Stimulated activated memory B cell treated with anti-CD40 and anti-IgM and Interleukin-4, amounts not matched to agents 10 μg/mL and 1 μg/mL and 100 μg/mL, for 72 hours (primary cell): ENCODE results near the gene TNS2.
A peak's percentile ranks its signal among the peaks of the same experiment; 100 is the strongest.

Source experiments
- ATAC-seq: fragments of 150-1000 bp; cut with Tn5 transposase; 2 replicates; pipeline ENCODE4 v1.10.0; 2021
- H3K27ac Mint-ChIP-seq: one replicate; pipeline ENCODE4 v1.8.0; 2022; ENCODE audit warnings: mild to moderate bottlenecking, mixed read lengths
- H3K27me3 Mint-ChIP-seq: one replicate; pipeline ENCODE4 v1.8.0; 2022; ENCODE audit warnings: mixed read lengths
- H3K36me3 Mint-ChIP-seq: one replicate; pipeline ENCODE4 v1.8.0; 2022; ENCODE audit warnings: mixed read lengths
- H3K4me1 Mint-ChIP-seq: one replicate; pipeline ENCODE4 v1.8.0; 2022; ENCODE audit warnings: mixed read lengths
- H3K4me3 Mint-ChIP-seq: one replicate; pipeline ENCODE4 v1.8.0; 2022; ENCODE audit warnings: mild to moderate bottlenecking, moderate library complexity, mixed read lengths
- H3K9me3 Mint-ChIP-seq: one replicate; pipeline ENCODE4 v1.8.0; 2022; ENCODE audit warnings: mixed read lengths

TNS2 gene

DNA sequence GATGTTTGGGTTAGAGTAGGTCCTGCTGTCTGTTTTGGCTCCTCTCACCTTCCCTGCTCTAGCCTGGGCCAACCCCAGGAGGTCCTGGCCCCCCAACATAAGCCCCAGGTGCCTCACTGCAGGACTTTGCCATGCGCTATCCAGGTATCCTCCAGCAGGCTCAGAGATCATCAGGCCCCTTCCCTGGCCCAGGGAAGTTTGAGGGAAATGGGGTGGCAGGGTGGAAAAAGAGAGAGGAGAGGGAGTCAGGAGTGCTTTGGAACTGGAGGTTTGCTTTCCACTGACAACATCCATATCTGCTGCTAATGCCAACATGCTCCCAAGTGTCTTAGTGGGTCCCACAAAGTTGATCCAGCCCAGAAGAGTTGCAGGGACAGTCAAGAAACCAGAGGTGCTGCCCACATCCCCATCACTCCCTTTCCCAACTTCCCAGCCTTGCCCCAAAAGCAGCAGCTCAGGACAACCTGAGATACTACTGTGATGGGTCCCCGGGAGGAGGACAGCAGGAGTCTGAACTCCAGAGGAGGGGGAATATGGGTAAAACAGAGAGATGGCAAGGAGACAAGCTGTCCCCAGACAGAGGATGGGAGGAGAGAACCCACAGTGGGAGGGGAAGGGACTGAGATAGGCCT is 677 bp downstream of the TNS2 start:
- no peak overlapping the region for H3K27ac Mint-ChIP-seq
- no peaks in the 10 kb centered on the region for H3K9me3 Mint-ChIP-seq
- no peak for ATAC-seq
- H3K27me3 Mint-ChIP-seq, result no peaks in the 10 kb centered on the region
- no peak overlapping the region for H3K4me3 Mint-ChIP-seq
- H3K4me1 Mint-ChIP-seq, result peaks cover 27% of the 10 kb centered on the region
- no peaks in the 10 kb centered on the region for H3K36me3 Mint-ChIP-seq

DNA sequence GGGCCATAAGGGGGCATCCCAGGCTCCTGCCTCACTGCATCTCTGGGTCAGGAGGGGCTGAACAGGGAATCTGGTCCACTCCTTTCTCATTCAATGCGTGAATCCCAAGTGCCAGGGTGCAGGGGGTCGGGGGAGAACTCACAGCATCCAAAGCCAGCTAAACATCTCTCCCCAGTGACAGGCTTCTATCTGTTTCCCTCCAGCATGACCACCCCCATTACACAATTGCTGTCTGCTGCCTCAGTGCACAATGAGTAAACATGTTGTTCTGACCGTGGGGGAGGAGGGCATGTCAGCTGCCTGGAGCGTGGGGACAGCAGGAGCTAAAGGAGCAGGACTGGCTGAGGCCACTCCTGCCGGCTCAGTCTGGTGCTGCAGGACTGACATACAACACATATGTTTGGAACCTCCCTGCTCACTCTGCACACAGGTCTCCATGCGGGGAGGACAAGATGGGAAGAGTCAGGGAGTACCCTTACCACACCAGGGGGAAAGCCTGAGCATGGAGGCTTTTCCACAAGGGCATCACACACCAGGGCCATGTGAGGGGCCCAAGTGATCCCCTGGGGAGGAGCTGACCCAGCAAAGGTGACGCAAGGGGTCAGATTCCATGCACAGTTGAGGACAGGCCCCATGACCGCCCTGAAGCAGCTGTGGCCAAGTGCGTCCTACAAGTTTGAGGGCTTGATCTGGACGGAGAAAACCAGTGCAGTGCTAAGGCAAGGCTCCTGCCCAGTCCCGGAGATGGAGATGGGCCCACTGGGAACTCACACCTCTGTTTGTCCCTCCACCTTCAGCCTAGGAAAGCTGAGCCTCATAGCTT is 1.4 kb downstream of the TNS2 start:
- no peak for ATAC-seq
- H3K27me3 Mint-ChIP-seq, result no peaks in the 10 kb centered on the region
- no peak overlapping the region for H3K4me3 Mint-ChIP-seq
- H3K9me3 Mint-ChIP-seq, result no peaks in the 10 kb centered on the region
- H3K27ac Mint-ChIP-seq, result no peak overlapping the region
- peaks cover 20% of the 10 kb centered on the region for H3K4me1 Mint-ChIP-seq
- no peaks in the 10 kb centered on the region for H3K36me3 Mint-ChIP-seq

DNA sequence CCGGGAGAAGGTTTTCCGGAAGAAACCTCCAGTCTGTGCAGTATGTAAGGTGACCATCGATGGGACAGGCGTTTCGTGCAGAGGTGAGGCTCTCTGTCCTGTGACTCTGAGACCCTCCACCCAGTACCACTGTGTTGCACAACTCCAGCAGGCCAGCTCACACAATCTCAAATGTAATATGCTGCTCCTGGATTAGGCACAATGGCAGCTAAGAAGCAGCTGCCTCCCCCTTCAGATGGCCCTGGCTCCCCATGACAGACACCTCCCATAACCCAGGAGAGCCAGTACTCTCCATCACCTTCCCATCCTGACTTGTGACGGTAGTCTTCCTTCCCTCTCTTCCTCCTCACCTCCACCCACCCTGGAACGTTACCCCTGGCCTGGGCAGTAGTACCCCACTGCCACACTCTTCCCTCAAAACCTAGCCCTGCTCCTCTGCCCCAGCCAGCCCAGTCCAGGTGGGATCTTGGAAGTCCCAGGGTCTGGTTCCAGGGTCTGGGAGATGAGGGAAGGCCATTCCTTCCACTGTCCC is 2.1 kb downstream of the TNS2 start:
- Mint-ChIP-seq H3K9me3 (no peaks in the 10 kb centered on the region), H3K4me1 (peaks cover 13% of the 10 kb centered on the region), H3K27ac (no peak overlapping the region), H3K4me3 (no peak overlapping the region), H3K36me3 (no peaks in the 10 kb centered on the region), H3K27me3 (no peaks in the 10 kb centered on the region)
- ATAC-seq, result no peak

DNA sequence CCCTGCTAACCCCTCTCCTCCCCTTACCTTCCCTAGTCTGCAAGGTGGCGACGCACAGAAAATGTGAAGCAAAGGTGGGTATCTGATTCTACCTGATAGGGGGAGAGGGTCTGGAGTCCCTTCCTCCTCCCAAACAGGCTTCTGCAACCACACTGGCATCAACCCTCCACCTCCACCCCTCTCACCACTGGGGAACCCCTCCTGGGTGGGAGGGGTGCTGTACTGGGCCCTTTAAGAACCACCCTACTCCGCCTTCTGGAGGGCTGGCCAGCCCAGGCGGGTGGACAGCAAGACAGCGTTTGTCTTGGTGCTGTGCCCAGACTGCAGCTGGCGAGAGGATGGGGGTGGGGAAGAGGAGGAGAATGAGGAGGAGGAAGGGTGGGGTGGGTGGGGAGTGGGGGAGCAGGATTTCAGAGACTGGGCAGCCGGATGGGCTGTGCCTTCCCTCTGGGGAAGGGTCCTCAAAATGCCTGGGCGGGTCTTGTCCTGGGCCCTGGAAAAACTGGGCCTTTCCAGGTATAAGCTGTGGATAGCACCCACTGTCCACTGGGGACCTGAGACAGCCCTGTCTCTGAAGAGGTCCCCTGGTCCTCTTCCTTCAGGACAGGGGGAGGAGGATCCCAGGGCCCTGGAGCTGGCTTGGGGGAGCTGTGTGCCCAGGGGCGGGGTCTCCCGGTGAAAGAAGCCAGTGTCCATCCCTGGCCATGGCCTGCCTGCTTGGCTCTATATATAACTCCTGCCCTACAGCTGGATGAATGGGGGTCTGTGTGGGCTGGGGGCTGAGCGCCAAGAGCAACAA is 2.8 kb downstream of the TNS2 start:
- no peak overlapping the region for H3K27ac Mint-ChIP-seq
- ATAC-seq, result no peak
- H3K4me3 Mint-ChIP-seq, result no peak overlapping the region
- no peaks in the 10 kb centered on the region for H3K9me3 Mint-ChIP-seq
- peaks cover 3% of the 10 kb centered on the region for H3K27me3 Mint-ChIP-seq
- H3K36me3 Mint-ChIP-seq, result no peaks in the 10 kb centered on the region
- H3K4me1 Mint-ChIP-seq, result peaks cover 12% of the 10 kb centered on the region

DNA sequence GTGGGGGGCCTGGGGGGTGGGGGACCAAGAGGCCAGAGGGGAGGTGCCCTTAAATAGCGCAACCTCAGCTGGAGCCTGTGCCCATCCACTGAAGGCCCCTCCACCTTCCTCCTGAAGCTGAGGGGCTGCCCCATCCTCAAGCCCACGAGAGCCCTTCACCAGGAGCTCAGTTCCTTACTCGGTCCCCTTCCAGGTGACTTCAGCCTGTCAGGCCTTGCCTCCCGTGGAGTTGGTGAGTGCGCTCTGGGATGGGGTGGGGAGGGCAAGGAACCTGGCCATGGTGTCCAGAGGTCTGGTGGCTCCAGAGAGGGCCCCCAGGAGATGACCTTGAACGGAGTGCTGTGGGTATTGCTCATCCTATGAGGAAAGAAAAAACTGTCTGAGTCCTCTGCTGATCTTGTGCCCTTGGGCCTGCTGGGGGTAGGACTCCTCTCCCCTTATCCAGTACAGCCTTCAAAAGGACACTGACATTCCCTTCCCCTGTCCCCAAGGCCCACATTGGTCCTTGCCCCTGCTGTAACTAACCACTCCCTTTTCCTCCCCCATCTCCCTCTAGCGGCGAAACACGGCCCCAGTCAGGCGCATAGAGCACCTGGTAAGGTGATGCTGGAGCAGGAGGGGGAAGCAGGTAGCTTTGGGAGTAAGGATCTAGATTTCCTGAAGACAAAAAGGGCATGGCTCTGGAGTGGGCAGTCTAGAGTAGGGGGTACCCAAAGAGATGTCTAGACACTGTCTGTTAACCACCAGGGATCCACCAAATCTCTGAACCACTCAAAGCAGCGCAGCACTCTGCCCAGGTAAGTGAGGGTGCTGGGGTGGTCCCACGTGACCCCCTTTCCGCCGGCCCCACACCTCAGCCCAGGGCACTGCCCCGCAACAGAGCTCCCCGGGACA is 3.6 kb downstream of the TNS2 start:
- ATAC-seq, result peak; percentile 49
- Mint-ChIP-seq H3K4me3 (peak overlapping the region; percentile 95), H3K9me3 (no peaks in the 10 kb centered on the region), H3K36me3 (no peaks in the 10 kb centered on the region), H3K27ac (peak overlapping the region; percentile 92), H3K27me3 (peaks cover 11% of the 10 kb centered on the region), H3K4me1 (peaks cover 12% of the 10 kb centered on the region)

DNA sequence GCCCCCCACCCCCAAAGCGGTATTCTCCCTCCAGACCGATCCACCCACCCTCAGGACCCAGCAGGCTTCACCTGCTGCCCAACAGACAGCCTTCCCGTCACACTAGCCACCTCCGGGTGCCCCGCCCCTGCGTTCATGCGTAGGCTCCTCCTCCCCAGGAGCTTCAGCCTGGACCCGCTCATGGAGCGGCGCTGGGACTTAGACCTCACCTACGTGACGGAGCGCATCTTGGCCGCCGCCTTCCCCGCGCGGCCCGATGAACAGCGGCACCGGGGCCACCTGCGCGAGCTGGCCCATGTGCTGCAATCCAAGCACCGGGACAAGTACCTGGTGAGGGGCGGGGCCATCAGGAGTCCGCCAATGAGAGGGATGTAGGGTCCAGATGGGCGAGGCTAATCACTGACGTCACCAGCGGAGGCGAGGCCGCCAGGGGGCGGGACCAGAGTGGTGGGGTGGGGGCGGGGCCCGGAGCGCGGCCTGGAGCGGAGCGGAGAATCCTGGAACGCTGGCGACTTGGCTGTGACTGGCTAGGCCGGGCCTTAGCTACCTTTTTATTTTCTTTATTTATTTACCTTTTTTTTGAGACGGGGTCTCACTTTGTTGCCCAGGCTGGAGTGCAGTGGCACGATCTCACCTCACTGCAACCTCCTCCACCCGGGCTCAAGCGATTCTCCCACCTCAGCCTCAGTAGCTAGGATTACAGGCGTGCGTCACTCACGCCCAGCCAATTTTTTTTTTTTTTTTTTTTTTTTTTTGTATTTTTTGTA is 4.4 kb downstream of the TNS2 start:
- Mint-ChIP-seq H3K4me3 (peak overlapping the region; percentile 95), H3K36me3 (no peaks in the 10 kb centered on the region), H3K4me1 (peaks cover 12% of the 10 kb centered on the region), H3K9me3 (no peaks in the 10 kb centered on the region), H3K27ac (peak overlapping the region; percentile 92), H3K27me3 (peaks cover 11% of the 10 kb centered on the region)
- ATAC-seq, result peak; percentile 95

DNA sequence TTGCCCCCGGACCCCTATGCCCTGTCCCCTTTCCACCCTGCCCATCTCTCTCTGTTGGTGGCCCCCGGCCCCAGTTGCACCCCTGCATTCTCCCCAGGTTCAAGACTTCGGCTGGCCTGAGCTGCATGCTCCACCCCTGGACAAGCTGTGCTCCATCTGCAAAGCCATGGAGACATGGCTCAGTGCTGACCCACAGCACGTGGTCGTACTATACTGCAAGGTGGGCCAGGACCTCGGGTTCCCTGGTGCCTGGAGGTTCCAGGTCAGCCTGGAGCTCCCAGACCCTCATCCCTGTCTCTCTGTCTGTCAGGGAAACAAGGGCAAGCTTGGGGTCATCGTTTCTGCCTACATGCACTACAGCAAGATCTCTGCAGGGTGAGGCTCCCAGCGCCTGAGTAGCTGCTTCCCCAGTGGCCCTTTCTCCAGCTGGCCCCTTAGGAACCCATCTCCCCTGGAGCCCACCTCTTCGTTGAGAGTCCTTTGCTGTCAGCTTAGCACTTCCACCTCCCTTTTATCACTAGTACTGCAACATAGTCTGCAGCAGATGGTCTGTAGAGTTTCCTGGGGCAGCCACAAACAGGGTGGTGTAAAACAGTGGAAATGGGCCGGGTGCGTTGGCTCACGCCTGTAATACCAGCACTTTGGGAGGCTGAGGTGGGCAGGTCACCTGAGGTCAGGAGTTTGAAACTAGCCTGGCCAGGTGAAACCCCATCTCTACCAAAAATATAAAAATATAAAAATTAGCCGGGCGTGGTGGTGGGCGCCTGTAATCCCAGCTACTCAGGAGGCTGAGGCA is 5.8 kb downstream of the TNS2 start:
- H3K4me3 Mint-ChIP-seq, result no peak overlapping the region
- H3K4me1 Mint-ChIP-seq, result peaks cover 12% of the 10 kb centered on the region
- no peak for ATAC-seq
- no peaks in the 10 kb centered on the region for H3K36me3 Mint-ChIP-seq
- peaks cover 11% of the 10 kb centered on the region for H3K27me3 Mint-ChIP-seq
- H3K27ac Mint-ChIP-seq, result no peak overlapping the region
- no peaks in the 10 kb centered on the region for H3K9me3 Mint-ChIP-seq

DNA sequence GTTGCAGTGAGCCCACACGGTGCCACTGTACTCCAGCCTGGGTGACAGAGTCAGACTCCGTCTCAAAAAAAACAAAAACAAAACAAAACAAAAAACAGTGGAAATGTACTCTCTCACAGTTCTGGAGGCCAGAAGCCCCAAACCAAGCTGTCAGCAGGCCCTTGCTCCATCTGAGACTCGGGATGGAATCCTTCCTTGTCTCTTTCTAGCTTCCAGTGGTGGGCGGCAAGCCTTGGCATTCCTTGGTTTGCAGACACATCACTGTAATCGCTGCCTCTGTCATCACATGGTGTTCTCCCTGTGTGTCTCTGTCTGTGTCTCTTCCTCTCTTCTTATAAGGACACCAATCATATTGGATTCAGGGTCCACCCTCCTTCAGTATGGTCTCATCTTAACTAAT is 6.4 kb downstream of the TNS2 start:
- Mint-ChIP-seq H3K27ac (no peak overlapping the region), H3K4me3 (no peak overlapping the region), H3K9me3 (no peaks in the 10 kb centered on the region), H3K4me1 (peaks cover 12% of the 10 kb centered on the region), H3K27me3 (peaks cover 11% of the 10 kb centered on the region), H3K36me3 (no peaks in the 10 kb centered on the region)
- ATAC-seq, result no peak

DNA sequence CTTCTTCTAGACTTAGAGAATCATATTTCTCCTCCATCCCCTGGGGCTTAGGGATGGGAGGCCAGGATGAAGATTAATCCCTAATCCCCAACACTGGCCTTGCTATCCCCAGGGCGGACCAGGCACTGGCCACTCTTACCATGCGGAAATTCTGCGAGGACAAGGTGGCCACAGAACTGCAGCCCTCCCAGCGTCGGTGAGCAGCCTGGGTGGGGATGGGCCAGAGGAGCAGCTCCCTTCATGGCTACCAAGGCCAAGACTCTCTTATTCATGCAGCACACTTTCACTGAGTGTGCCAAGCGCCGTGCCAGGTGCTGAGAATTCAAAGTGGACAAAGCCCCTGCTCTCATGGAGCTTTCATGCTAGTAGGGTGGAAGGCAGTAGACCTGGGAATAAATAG is 7.0 kb downstream of the TNS2 start:
- H3K27ac Mint-ChIP-seq, result no peak overlapping the region
- no peaks in the 10 kb centered on the region for H3K9me3 Mint-ChIP-seq
- H3K27me3 Mint-ChIP-seq, result peaks cover 11% of the 10 kb centered on the region
- H3K36me3 Mint-ChIP-seq, result no peaks in the 10 kb centered on the region
- peaks cover 12% of the 10 kb centered on the region for H3K4me1 Mint-ChIP-seq
- H3K4me3 Mint-ChIP-seq, result no peak overlapping the region
- no peak for ATAC-seq

DNA sequence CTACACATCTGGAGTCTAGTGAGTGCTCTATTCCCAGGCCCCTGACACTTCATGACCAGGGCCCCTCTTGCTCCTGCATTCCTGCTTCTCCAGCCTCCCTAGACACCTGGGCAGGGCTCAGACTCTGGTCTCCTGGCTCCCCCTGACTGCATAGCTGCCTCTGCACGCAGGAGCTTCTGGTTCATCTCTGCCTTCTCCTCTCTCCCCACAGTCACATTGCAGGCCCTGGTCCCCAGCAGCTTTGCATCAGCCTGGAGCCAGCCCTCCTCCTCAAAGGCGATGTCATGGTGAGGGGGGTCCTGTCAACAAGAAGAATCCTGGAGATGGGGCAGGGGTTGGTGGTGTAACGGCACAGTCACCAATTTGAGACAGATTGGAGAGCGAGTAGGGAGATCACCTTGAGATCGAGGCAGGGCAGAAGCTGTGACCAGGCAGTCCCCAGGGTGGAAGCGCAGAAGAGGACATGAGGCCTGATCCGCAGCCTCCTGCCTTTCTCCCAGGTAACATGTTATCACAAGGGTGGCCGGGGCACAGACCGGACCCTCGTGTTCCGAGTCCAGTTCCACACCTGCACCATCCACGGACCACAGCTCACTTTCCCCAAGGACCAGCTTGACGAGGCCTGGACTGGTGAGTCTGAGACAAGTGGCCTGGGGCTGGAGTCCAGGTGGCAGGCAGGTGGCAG is 8.1 kb downstream of the TNS2 start:
- Mint-ChIP-seq H3K27ac (no peak overlapping the region), H3K4me1 (peaks cover 12% of the 10 kb centered on the region), H3K27me3 (peaks cover 11% of the 10 kb centered on the region), H3K9me3 (no peaks in the 10 kb centered on the region), H3K36me3 (no peaks in the 10 kb centered on the region), H3K4me3 (no peak overlapping the region)
- ATAC-seq, result no peak

DNA sequence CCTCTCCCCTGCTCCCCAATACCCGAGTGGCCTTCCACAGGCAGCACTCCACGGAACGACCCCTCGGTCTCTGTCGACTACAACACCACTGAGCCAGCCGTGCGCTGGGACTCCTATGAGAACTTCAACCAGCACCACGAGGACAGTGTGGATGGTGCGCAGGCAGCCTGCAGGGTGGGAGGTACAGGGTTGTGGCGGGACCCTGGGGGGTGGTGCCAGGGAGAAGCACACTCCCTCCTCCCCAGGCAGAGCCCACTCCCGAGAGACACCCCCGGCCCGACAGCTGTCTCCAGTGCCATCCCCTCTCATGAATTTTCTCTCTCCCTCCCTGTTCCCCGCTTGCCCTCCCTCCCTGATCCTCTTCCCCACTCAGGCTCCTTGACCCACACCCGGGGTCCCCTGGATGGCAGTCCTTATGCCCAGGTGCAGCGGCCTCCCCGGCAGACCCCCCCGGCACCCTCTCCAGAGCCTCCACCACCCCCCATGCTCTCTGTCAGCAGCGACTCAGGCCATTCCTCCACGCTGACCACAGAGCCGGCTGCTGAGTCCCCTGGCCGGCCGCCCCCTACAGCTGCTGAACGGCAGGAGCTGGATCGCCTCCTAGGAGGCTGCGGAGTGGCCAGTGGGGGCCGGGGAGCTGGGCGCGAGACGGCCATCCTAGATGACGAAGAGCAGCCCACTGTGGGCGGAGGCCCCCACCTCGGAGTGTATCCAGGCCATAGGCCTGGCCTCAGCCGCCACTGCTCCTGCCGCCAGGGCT is 9.0 kb downstream of the TNS2 start:
- Mint-ChIP-seq H3K9me3 (no peaks in the 10 kb centered on the region), H3K27me3 (peaks cover 11% of the 10 kb centered on the region), H3K27ac (no peak overlapping the region), H3K4me3 (no peak overlapping the region), H3K4me1 (peaks cover 5% of the 10 kb centered on the region), H3K36me3 (peaks cover 7% of the 10 kb centered on the region)
- ATAC-seq, result no peak

DNA sequence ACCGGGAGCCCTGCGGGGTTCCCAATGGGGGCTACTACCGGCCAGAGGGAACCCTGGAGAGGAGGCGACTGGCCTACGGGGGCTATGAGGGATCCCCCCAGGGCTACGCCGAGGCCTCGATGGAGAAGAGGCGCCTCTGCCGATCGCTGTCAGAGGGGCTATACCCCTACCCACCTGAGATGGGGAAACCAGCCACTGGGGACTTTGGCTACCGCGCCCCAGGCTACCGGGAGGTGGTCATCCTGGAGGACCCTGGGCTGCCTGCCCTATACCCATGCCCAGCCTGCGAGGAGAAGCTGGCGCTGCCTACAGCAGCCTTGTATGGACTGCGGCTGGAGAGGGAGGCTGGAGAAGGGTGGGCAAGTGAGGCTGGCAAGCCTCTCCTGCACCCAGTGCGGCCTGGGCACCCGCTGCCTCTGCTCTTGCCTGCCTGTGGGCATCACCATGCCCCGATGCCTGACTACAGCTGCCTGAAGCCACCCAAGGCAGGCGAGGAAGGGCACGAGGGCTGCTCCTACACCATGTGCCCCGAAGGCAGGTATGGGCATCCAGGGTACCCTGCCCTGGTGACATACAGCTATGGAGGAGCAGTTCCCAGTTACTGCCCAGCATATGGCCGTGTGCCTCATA is 9.7 kb downstream of the TNS2 start:
- Mint-ChIP-seq H3K4me1 (no peaks in the 10 kb centered on the region), H3K27ac (no peak overlapping the region), H3K9me3 (no peaks in the 10 kb centered on the region), H3K36me3 (peaks cover 10% of the 10 kb centered on the region), H3K27me3 (peaks cover 11% of the 10 kb centered on the region), H3K4me3 (no peak overlapping the region)
- no peak for ATAC-seq
